Coronary artery (tissue), 2 donors: Measurements from ENCODE around the gene NOL9.

Source experiments
- DNase-seq: peaks from one replicate; pipeline ENCODE4 v3.0.0-alpha.2; 2017; ENCODE audit warnings: low spot score
- H3K27ac ChIP-seq, 2 donors: fragments of 200-600 bp; sonication (generic); one replicate each; pipeline ENCODE4 v1.5.1; 2016 to 2019
- H3K4me3 ChIP-seq: fragments of 200-600 bp; sonication (generic); 2 replicates; pipeline ENCODE4 v1.5.1; 2016; ENCODE audit warnings: mild to moderate bottlenecking, moderate library complexity
- TF ChIP-seq, protein P1 (sequence below): fragments of 200-600 bp; sonication (generic); IDR thresholded peaks from one replicate; pipeline ENCODE4 v1.5.1; 2019; ENCODE audit warnings: antibody characterized with exemption

The NOL9 gene

DNA sequence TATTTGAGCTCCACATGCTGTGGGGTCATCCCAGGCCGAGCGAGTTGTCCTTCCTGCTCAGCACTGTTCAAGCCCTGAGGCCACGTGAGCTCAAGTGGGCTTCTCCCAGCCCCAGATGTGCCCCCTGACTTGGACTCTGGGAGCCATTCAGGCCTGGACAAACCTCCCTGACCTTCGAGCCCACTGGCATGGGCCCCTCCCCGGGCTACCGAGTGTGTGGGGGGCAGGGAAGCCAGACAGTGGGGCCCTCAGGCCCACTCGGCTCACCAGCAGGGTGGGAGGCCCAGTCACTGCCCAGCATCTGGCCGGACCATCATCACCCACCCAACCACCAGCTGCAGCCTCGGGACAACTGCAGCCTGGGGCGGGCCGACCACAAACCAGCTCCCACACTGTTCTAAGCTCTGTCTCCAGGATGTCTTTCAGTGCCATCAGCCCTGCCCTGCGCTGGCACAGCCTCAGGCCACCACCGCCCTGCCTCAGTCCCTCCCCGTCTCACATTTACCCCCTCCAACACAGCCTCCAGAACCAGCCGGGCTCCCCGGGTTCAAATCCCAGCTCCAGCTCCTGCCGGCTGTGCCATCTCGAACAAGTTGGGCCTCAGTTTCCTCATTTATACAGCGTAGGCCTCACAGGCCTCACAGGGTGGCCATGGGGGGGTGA, 41.9 kb downstream of the NOL9 start:
- H3K27ac ChIP-seq, result no peak overlapping the region
- DNase-seq, result no peak
- H3K4me3 ChIP-seq, result no peak overlapping the region
- TF ChIP-seq, protein P1, sequence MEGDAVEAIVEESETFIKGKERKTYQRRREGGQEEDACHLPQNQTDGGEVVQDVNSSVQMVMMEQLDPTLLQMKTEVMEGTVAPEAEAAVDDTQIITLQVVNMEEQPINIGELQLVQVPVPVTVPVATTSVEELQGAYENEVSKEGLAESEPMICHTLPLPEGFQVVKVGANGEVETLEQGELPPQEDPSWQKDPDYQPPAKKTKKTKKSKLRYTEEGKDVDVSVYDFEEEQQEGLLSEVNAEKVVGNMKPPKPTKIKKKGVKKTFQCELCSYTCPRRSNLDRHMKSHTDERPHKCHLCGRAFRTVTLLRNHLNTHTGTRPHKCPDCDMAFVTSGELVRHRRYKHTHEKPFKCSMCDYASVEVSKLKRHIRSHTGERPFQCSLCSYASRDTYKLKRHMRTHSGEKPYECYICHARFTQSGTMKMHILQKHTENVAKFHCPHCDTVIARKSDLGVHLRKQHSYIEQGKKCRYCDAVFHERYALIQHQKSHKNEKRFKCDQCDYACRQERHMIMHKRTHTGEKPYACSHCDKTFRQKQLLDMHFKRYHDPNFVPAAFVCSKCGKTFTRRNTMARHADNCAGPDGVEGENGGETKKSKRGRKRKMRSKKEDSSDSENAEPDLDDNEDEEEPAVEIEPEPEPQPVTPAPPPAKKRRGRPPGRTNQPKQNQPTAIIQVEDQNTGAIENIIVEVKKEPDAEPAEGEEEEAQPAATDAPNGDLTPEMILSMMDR, result no peak

DNA sequence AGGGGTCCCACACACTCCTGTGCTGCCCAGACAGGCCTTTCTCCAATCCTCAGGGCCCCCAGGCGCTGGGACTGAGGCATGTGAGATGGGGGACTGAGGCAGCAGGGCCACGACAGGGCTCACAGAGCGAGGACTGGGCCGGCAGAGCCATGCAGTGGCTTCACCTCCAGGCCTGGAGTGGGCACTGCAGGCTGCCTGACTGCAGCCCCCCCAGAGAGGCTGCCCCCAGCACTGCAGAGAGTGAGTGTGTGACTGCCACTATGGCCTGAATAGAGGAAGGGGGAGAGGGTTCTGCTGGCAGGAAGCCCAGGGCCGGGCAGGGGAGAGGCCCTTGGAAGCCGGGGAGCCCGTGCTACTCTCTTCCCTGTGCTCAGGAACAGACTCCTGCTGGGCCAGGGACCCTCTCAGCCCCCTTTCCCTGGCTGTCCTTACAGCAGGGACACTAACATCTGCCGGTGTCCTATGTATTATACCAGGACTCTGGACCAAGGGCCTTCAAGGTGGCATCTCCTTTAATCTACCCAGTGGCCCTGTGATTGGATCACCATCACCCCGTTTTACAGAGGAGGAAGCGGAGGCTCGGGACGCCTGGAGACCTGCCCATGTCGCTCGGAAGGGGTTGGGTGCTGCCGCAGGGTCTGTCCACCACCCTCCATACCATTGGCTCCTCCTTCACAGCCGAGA, 42.6 kb downstream of the NOL9 start:
- no peak overlapping the region for H3K4me3 ChIP-seq
- DNase-seq, result no peak
- H3K27ac ChIP-seq, result no peak overlapping the region
- TF ChIP-seq, protein P1, result no peak

DNA sequence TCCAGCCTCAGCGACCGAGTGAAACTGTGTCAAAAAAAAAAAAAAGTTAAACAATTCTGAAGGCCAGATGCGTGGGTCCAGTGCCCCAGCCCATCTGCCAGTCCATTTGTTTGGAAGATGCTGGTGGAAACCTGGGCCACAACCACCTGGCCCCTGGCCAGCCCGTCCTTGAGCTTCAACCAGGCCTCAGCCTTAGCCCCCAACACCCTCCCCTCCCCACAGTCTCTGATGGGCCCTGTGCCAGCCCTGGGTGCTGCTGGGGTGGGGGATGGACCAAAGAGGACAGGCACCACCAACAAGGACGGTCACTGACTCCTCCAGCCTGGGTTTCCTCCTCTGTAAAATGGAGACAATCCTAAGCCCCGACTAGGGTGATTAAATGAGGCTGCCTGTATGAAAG, 43.3 kb downstream of the NOL9 start:
- Histone ChIP-seq H3K4me3 (no peak overlapping the region), H3K27ac (no peak overlapping the region)
- DNase-seq, result no peak
- TF ChIP-seq, protein P1, result no peak

DNA sequence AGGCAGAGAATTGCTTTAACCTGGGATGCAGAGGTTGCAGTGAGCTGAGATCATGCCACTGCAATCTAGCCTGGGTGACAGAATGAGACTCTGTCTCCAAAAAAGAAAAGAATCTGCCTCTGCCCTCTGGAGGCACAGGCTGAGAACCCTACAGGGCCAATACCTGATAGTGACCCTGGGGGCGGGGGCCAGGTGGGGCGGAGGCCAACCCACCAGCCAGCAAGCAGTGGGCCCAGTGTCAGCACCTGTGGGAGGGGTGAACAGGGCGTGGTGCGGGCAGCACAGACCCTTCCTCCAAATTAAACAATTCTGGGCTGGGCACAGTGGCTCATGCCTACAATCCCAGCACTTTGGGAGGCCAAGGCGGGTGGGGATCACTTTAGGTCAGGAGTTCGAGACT, 43.8 kb downstream of the NOL9 start:
- TF ChIP-seq, protein P1, result no peak
- Histone ChIP-seq H3K27ac (no peak overlapping the region), H3K4me3 (no peak overlapping the region)
- DNase-seq, result no peak

DNA sequence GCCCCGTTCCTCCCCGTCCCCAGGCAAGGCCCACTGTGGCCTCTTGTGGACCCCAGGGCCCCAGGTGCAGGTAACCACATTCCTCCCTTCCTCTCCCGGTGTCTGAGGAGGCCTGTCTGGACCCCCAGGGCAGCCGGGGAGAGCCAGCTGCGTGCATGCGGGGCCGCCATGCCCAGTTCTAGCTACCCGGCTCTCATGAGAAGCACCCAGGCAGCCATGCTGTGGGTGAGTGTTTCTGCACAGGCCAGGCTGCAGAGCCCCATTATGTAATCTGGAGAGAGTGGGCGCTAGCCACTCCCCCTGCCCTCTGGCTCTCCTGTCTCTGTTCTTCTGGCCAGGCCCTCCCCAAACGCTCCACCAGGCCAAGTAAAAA, 44.4 kb downstream of the NOL9 start:
- no peak for DNase-seq
- Histone ChIP-seq H3K4me3 (no peak overlapping the region), H3K27ac (peak overlapping the region in 1 of 2 donors; percentile 16)
- TF ChIP-seq, protein P1, result no peak

DNA sequence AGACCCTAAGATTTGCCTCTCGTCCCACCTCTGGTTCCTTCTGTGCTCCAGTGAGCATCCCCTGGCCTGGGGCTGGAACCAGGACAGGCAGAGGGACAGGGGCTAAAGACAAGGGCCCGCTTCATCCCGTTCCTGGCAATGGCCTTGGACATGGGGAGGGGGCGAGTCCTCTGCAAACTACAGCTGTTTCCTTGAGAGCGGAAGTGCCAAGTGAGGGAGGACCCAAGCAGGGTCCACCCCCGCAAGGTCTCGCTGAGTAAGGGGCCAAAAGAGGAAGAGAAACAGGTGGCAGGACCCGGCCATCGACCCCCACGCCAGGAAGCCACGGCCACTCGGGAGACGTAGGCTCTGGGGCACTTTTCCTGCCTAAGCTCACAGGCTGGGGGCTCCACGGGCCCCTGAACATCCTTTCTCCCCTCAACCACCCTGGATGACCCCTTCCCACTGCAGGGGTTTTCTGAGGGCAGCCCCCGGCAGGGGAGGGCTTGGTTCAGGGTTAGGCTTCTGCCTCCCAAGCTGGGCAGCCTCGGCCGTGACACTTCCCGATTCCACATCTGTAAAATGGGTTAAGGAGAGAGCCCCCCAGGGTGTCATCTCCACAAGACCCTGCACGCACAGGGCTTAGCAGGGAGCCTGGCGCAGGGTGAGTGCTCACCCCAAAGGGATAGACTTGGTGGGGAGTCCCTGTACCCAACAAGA, 44.9 kb downstream of the NOL9 start:
- TF ChIP-seq, protein P1, result no peak
- H3K27ac ChIP-seq, result peak overlapping the region in 1 of 2 donors; percentile 16
- H3K4me3 ChIP-seq, result no peak overlapping the region
- DNase-seq, result no peak
